GM18861 (cell line): Measurements from ENCODE around the gene ZBP1.

Experiments
- ATAC-seq: cut with Tn5 transposase; IDR thresholded peaks from one replicate; pipeline ENCODE4 v1.9.1; 2021; ENCODE audit not compliant: unreplicated experiment

ZBP1 gene

DNA sequence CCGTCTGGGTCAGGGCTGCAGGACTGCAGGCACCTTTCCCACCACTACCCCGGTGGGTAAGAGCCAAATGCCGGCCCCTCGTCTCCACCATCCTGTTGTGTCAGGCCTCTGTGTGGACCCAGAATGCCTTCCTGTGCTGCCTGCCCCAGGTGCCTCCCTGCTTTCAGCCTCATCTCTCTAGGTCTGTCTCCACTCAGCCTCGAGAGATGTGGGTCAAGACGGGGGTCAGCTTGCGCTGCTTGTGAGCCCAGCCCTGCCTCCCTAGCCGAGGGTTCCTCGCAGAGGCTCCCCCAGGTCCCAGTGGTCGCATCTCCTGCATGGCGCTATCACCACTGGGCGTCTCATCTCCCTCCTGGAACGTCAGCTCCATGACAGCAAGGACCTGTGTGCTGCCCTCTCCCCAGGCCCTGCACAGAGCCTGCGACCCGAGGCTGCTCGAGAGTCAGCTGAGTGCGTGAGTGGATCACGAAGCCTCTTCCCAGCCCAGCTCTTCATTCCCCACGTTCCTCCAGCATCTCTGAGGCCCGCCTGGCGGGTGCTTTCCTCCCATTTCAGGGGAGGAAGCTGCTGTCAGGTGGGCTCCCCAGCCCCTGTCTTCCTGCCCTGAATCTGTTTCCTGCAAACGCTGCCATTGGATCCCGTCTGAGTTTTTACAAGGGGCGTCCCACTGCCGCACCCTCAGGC lies 38.7 kb upstream of the ZBP1 start:
- no peak for ATAC-seq

DNA sequence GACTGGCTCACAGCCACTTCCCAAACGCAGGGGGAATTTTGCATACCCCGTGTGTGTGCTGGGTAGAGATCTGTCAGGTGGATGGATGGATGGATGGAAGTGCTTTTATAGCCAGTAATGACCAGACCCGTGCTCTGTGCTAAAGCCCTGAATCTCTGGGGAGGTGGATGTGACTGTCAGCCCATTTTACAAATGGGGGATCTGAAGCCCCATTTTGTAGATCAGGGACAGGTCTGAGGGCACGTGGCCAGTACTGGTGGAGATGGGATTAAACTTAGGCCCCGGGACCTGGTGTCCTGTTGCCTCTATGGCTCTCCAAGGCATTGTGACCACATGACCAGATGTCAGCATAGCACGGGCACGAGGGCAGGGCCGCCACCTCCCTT lies 38.2 kb upstream of the ZBP1 start:
- no peak for ATAC-seq

DNA sequence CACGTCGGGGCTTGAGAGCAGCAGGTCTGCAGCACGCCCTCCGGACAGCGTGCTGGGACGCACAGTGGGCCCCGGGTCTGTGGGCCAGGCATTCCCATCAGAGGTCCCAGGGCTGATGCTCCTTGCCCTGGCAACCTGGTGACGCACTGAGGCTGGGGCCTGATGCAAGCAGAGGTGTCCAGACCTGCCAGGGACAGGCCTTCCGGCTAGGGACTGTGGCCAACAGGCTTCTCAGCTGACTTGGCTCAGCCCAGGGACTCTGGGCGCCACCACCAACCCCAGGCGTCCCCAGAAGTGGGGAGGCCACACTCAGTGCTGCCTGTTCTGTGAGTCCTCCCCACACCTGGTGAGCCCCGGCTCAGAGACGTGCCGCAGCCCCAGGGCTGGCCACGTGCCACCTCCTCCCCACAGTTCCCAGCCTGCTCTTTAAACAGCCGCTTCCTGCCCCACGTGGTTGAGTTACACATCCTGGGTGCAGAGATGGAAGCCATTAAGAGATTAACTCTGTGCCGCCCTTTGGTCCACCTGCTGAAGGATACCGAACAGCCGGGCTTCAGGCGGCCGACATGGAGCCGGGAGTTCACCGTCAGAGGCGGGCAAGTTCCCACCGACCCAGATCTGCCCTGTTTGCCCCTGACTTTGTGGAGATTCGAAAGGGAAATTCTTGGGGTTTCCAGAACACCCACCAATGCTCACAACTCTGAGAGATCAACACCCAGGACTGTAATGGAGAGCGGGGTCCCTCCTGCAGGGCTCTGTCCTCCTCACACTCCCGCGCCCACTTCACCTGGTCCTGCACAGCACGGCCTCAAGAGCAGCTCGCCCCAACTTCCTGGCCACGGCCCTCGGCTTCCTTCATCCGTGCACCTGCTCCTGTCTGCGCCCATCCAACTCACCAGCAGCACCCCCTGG lies 37.6 kb upstream of the ZBP1 start:
- no peak for ATAC-seq

DNA sequence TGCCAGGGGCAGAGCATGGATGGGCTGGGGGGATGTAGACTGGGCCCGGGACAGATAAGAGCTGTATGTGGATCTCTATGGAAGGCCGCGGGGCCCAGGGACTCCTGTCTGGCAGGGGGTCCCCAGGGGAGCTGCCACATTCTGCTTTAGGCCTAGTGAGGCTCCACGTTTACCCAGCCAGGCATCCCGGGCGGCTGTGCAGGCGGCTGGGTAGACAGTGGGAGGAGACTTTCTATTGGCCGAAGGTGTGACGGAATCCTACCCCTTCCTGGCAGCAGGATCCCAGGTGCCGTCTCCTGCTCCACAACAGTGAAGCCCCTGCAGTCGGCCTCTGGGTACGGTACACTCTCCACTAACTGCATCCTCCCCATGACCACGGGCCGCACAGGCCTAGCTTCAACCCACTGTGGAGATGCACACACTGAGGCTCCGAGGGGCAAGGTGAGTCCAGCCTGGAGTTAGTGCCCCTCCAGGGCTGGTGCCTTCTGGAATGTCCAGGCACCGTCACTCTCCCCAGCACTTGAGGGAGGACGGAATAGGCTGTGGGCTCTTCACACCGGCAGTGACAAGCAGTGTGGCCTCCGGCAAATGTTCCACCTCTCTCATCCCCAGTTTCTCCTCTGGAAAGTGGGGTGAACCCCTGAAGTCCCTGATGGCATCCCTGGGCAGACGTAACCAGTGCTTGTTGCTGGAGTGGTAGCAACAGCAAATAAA lies 36.8 kb upstream of the ZBP1 start:
- ATAC-seq = no peak

DNA sequence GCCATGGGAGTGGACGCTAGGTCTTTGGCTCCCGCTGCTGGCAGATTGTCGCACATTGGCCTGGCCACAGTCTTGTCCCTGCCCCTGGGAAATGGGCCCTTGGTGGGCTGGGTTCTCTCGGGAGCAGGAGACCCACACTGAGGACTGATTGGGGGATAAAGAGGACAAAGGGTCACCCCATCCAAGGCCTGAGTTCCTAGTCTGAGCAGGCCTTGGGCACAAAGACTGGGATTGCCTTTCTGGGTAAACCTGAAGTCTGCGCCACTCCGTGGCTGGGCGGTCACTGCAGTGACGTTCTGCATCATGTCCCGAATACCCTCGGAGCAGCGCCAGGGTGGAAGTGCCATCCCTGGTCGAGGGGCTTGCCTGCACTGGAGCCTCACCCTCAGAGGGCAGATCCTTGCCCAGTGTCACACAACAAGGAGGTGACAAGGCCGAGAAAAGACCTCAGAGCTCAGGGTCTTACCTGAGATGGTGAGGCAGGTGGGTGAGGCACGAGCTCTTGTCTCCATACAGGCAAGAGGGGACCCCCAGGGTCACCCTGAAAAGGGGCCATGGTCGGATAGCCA lies 36.1 kb upstream of the ZBP1 start:
- no peak for ATAC-seq

DNA sequence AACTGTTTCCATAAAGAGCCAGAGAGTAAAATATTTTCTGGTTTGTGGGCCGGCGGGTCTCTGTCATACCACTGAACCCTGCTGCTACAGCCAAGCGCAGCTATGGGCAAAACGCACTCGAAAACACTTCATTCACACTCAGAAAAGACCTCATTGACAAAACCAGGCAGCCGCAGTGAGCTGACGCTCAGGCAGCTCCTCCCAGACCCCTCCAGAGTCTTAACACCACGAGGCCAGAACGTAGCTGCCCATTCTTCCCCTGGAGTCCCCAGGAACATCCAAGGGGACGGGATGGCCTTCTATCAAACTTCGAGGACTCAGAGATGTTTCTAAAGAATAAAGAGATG lies 35.6 kb upstream of the ZBP1 start:
- no peak for ATAC-seq

DNA sequence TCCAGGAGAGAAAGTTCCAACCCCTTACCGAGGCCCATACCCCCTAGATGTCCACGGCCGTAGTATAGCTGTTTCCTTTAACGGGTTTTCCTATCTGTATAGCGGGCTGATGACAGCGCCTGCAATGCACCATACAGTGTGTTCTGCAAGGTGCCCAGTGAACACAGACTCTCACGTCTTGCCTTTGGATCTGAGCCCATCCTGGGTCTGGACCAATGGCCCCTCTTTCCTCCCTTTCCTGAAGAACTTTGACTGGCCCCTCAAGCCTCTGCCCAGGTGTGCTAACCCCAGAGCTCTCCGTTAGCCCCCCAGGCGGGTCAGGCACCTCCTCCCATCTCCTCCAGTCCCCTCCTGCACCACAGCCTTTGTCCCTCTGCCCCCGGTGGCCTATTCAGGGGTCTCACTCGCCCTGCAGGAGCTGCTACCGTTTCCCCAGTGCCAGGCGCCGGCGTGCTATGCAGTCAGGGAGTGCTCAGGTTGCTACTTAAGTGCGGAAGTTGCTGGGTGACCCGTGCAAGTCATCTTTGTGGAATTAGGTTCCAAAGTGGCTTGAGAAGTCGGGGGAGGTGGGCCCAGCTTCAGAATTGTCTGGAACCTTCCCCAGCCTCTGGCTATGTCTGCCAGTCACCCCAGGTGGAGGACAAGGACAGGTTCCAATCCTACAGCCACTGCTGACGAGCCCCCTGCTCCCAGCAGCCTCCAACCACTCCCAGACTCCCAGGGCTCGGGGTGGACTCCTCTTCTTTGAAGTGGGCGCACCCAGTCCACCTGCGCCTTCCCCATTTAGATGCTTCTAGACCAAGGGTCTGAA lies 35.0 kb upstream of the ZBP1 start:
- no peak for ATAC-seq

DNA sequence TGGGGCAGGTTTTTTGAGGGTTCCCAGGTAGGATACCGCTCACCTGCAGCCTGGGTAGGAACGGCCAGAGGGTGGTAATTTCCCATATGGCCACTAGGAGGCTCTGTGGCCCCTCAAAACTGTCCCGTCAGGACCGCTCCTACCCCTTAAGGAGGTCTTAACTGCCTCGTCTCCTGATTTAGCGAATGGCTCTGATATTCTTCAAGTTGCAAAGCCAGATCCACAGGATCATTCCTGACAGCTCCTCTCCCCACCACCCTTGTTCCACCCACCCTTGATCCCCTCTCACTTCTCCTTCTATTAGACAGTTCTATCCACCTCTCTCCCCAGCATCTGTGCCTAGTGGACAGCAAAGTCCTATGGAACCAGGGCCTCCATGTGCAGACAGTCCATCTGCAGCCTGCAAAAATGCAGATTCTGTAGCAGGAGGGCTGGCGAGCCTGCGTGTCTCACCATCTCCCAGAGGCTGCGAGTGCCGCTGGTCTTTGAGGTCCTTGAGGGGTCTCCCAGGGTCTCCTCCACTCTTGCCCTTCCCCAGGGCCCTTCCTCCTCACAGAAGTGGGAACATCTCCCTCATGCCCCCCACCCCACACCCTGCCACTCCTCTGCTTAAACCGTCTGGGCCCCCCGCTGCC lies 34.3 kb upstream of the ZBP1 start:
- no peak for ATAC-seq

DNA sequence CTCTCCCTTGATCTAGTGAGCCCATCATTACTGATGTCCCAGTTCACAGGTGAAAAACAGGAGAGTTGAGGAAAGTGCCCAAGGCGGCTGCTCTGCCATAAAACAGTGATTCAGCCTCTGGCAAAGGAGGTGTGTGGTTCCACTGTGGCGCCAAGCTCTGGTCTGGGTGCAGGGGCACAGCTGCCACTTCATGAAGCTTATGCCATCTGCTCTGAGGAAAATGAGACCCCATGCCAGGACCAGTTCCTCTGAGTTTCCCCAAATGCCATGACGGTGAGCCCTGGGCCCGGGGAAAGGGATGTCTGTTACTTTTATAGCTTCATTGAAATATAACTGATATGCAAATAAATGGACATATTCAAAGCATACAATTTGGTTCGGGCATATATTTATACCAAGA lies 33.7 kb upstream of the ZBP1 start:
- no peak for ATAC-seq

DNA sequence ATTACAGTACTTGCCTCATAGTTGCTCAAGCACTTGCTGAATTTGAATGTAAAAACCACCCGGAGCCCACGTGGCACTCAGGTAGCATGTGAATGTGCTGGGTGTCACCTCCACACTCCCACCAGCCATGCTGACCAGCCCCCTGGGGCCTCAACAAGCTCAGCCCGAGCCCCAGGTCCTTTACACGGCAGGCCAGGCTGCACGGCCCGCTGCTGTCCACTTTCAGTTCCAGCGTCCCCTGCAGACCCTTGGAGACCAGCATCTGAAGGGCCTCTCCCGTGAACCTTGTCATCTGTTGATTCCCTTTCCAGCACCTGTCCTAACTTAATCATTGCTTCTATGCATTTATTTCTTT lies 33.3 kb upstream of the ZBP1 start:
- ATAC-seq = no peak

DNA sequence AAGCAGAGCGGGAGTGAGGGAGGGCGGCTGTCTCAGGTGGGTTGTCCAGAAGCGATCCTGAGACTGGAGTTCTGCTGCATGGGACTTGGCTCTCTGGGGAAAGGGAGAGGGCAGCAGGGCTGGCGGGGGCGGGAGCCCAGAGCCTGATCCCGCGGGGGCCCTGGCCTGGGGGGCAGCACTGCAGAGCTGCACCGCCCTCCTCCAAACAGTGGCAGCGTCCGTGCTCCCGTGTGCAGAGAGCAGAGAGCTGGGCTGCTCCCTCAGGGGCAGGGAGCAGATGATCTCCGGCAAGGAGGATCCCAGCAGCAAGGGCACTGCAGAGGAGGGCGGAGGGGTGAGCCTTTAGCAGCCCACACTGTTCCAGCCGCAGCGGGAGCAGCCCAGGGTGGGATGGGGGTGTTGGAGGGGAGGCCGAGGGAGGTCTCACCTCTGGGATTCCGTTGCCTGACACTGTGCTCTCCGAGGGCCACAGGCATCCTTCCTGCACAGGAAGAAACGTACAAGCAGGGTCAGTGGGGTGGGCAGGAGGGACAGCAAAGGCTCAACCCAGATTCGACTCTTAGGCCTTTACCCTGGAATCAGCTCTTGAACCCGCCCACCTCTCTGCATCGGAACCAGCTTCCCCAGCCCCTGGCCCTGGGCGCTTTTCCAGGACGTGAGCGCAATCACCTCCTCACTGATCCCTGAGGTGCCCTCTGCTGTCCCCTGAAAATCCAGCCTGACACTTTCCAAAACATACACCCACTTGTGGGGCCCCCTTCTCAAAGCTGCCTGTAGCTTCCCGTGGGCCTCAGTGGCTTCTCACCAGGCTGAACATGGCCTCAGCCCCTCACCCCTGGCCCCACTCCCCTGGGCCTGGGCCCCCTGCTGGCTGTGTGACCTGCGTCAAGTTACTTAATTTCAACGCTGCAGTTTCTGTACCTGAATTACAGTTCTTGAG lies 32.6 kb upstream of the ZBP1 start:
- ATAC-seq = no peak

DNA sequence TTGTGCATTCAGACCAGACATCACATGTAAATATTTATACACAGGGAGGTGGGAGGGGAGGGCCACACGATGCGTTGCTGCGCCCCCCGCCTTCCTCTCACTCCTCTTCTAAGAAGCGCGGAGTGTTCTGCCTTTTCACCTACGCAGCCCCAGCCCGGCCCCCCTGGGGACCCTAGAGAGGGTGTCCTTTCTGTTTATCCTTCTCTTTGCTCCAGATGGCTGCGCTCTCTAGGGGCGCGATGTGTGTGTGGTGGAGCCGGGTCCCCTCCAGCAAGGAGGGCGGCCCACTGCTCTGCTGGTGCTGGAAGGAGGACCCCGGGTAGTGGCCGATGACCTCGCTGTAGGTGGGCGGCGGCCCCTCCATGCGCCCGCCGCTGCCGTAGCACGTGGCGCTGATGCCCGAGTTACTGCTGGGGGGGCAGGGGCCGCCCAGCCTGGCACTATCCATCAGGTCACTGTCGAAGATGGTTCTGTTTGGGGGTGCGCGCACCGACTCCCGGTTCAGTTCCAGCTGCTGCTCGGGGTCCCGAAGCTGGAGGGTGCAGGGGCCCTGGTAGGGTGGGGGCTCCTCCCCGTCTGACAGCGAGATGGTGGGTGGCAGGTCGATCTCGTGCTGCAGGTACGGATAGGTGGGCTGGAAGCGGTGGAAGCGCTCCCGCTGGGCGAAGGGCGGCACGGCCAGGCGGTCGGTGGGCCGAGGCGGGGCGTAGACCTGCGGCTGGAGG lies 31.8 kb upstream of the ZBP1 start:
- no peak for ATAC-seq

DNA sequence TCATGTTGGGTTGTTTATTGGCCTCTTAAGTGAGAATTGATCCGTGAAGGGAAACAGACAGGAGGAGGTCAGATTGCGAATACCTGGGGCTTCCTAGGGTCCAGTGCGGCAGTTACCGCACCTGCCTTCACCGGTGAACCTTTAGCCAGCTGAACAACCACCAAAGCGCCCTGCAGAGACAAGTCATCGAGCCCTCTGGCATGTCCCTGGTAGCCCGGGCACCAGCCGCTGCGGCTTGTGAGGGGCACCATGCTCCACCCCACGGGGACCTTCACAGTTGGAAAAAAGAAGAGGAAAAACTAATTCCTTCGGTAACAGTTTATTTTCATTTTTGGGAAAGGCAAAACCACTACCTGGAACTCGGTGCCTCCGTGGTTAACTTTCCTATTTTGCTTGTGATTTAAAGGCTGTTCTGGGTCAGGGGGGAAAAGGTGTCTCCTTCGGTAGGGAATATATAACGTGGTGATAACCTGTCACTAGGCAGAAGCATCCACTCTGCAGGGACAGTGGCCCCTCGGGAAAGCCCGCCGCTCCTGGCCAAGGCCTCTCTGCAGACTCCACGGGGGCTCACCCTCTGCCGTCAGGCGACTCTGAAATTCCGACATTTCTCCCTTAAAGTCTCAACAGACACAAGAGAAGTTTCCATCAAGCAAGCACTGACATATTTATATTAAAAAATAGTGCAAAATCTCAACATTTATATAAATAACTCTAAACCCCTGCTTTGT lies 30.7 kb upstream of the ZBP1 start:
- no peak for ATAC-seq

DNA sequence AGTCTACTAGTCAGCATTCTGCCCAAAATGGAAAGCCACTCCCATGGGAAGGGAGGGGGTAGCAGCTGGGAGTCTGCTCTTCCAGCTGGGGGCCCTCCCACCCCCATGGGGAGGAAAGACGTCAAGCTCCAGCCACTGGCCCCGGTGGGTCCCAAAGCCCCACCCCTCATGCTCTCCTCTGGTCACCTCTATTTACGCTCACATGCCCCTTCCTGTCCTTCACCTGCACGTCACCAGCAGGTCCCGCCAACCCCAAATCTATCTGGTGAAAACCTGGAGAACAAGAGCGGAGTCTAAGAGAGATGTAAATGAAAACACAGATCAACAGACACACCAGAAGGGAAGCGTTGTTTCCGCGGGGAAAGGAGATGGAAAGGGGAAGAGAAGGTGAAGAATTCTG lies 30.0 kb upstream of the ZBP1 start:
- ATAC-seq = no peak

DNA sequence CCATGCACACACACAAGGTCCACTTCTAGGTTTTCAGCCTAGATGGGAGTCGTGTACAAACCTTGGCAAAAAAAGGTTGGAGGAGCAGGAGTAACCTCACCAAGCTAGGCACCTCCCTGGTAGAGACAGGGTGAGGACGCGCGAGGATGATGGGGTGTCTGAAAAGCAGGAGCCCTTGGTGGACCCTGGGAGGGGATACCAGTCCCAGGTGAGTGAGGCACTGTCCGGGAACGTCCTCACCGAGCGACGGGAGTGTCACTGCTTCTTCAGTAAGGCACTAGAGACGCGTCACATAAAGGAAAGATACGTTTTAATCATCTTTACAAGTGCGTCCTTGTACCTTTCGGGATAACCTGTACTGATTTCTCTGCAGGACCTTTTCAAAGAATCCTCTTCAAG lies 29.4 kb upstream of the ZBP1 start:
- no peak for ATAC-seq

DNA sequence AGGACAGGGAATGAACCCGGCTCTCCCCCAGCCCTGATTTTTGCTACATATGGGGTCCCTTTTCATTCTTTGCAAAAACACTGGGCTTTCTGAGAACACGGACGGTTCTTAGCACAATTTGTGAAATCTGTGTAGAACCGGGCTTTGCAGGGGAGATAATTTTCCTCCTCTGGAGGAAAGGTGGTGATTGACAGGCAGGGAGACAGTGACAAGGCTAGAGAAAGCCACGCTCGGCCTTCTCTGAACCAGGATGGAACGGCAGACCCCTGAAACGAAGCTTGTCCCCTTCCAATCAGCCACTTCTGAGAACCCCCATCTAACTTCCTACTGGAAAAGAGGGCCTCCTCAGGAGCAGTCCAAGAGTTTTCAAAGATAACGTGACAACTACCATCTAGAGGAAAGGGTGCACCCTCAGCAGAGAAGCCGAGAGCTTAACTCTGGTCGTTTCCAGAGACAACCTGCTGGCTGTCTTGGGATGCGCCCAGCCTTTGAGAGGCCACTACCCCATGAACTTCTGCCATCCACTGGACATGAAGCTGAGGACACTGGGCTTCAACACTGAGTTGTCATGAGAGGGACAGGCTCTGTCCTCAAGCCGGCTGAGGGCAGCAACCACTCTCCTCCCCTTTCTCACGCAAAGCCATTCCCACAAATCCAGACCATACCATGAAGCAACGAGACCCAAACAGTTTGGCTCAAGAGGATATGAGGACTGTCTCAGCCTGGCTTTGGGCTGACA lies 28.8 kb upstream of the ZBP1 start:
- no peak for ATAC-seq
